Gastrocnemius medialis (tissue), 4 donors: ENCODE results near the gene MDH1. TPM values are rescaled to one million over a fixed set of nuclear protein-coding genes. Genes with fewer than 3 reads are reported as not detected.
A peak's percentile ranks its signal among the peaks of the same experiment; 100 is the strongest.

Experiments
- ATAC-seq, 2 donors: fragments of 150-250 bp; one replicate each; pipeline ENCODE4 v1.9.1; 2016
- DNase-seq, 2 donors: peaks; one replicate each; pipeline ENCODE4 v3.0.0-alpha.2; 2019
- H3K27ac ChIP-seq, 4 donors: fragments of 200-600 bp; sonication (generic); 1 replicate in 1 of 4; 2 replicates in 3 of 4; pipeline ENCODE4 v1.5.1; 2016 to 2018; ENCODE audit warnings: mild to moderate bottlenecking in 2 of 4, moderate library complexity in 1 of 4
- H3K27me3 ChIP-seq, 3 donors: fragments of 200-600 bp; sonication (generic) in 2 of 3; 1 replicate in 1 of 3; 2 replicates in 2 of 3; pipeline versions ENCODE4 v1.5.1 to v1.6.0; 2016 to 2019; ENCODE audit warnings: mild to moderate bottlenecking in 1 of 3, moderate library complexity in 1 of 3
- H3K36me3 ChIP-seq, 2 donors: fragments of 200-600 bp; sonication (generic) in 1 of 2; one replicate each; pipeline ENCODE4 v1.5.1; 2017 to 2018
- H3K4me1 ChIP-seq, 2 donors: fragments of 200-600 bp; sonication (generic) in 1 of 2; one replicate each; pipeline ENCODE4 v1.5.1; 2016 to 2017; ENCODE audit warnings: mild to moderate bottlenecking in 2 of 2
- H3K4me3 ChIP-seq, 4 donors: fragments of 200-600 bp; sonication (generic) in 3 of 4; 1 replicate in 1 of 4; 2 replicates in 3 of 4; pipeline ENCODE4 v1.5.1; 2016 to 2019; ENCODE audit warnings: mild to moderate bottlenecking in 2 of 4
- H3K9me3 ChIP-seq, 3 donors: fragments of 200-600 bp; sonication (generic) in 2 of 3; 1 replicate in 1 of 3; 2 replicates in 2 of 3; pipeline ENCODE4 v1.5.1; 2016 to 2019
- POLR2A ChIP-seq, 2 donors: fragments of 450-650 bp; IDR thresholded peaks; one replicate each; pipeline ENCODE4 v1.6.1; 2017; ENCODE audit warnings: antibody characterized with exemption in 2 of 2, mild to moderate bottlenecking in 2 of 2, moderate library complexity in 2 of 2
- in situ Hi-C, 4 donors: fragments of 200-750 bp; cut with MboI; loops; one replicate each; pipeline versions ENCODE4 v1.15.0 to v1.8.0; 2017; ENCODE audit warnings: low sequenced_read_pairs in 4 of 4
- intact Hi-C: fragments of 100-400 bp; cut with DNase I; formaldehyde crosslinking; loops from one replicate; pipeline ENCODE4 v1.15.1; 2023; ENCODE audit warnings: low total_unique reads
- total RNA-seq, 4 donors: library from RNA; depleted of rRNA; stranded (reverse); fragments of >200 nt; gene quantifications; one replicate each; pipeline versions ENCODE4 v1.1.0 to v1.2.3, GENCODE V29; 2016
- TF ChIP-seq, protein P1 (sequence below), 5 experiments: fragments of 450-650 bp in 3 of 5; fragments of 200-600 bp in 2 of 5; sonication (generic) in 2 of 5; IDR thresholded peaks in 4 of 5; conservative IDR thresholded peaks in 1 of 5; 1 replicate in 4 of 5; 2 replicates in 1 of 5; pipeline ENCODE4 v1.5.1; 2016 to 2019; ENCODE audit warnings: antibody characterized with exemption in 5 of 5, mild to moderate bottlenecking in 3 of 5, moderate library complexity in 3 of 5

Gene MDH1
- total RNA-seq, 4 donors from 2014 or later: 133 to 241 (median 194) TPM

DNA sequence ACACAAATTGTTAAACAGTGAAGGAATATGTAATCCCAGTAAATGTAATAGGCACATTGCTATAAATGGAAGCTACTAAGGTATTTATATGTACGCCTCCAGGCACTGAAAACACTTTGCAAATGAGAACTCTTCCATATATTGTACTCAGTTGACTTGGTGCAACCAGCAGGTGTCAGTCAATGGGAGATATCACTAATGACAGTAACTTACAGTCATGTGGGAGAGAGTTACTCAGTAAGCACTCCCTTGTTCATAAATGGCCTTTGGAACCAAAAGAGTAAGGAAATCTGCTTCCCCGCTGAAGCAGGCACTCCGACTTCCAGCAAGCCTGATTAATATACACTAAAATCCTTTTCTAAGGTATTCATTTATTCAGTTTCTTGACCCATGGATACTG is 5.9 kb downstream of the MDH1 start:
- H3K36me3 ChIP-seq: peaks cover 0 to 22% of the 10 kb centered on the region in 2 donors
- in situ Hi-C loops: loop anchor here in 1 of 4 donors (25.0 kb wide), 1 partner anchor 293 kb away; no protein-coding TSS in a partner anchor
- DNase-seq (no peak), ATAC-seq (no peak)
- H3K9me3 ChIP-seq: no peaks in the 10 kb centered on the region
- intact Hi-C loops: loop anchor here (1.0 to 10.0 kb wide), 3 partner anchors 295 to 1158 kb away; partner anchors contain the start of gene VPS54
- peak overlapping the region; percentile 86 to 92 (median 90) for H3K27ac ChIP-seq
- peaks cover 61 to 67% of the 10 kb centered on the region in 2 donors for H3K4me1 ChIP-seq
- H3K4me3 ChIP-seq: no peak overlapping the region
- TF ChIP-seq POLR2A (IDR thresholded peaks at IDR 0.05): no peak
- TF ChIP-seq, protein P1, sequence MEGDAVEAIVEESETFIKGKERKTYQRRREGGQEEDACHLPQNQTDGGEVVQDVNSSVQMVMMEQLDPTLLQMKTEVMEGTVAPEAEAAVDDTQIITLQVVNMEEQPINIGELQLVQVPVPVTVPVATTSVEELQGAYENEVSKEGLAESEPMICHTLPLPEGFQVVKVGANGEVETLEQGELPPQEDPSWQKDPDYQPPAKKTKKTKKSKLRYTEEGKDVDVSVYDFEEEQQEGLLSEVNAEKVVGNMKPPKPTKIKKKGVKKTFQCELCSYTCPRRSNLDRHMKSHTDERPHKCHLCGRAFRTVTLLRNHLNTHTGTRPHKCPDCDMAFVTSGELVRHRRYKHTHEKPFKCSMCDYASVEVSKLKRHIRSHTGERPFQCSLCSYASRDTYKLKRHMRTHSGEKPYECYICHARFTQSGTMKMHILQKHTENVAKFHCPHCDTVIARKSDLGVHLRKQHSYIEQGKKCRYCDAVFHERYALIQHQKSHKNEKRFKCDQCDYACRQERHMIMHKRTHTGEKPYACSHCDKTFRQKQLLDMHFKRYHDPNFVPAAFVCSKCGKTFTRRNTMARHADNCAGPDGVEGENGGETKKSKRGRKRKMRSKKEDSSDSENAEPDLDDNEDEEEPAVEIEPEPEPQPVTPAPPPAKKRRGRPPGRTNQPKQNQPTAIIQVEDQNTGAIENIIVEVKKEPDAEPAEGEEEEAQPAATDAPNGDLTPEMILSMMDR (IDR thresholded peaks at IDR 0.05 in 4 of 5, conservative IDR thresholded peaks at IDR 0.05 in 1 of 5): no peak
- no peaks in the 10 kb centered on the region for H3K27me3 ChIP-seq

DNA sequence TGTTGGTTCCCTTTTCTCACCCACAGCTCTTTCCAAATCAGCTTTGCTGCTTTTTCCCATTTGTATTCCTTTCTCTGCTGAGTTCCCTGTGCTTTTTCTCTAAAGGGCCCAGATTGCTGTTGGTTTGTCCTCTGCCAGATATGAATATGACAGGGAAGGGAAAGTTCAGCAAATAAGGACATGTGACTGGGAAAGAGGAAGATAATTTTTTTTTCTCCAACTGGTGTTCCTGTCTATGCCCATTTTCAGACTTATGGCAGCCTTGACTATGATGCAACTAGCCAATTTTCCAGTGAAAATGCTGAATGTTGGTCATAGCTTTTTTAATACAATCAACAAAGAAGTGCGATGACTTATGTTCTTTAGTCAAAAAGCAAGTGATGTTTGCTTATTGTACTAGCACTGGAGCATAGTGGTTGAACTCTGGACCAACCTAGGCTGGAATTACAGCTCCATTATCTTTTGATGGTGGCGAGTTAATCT is 7.7 kb downstream of the MDH1 start:
- Histone ChIP-seq H3K9me3 (no peaks in the 10 kb centered on the region), H3K4me3 (no peak overlapping the region), H3K27me3 (no peaks in the 10 kb centered on the region), H3K27ac (peak overlapping the region in 2 of 4 donors; percentile 26 to 33), H3K36me3 (peaks cover 0 to 29% of the 10 kb centered on the region in 2 donors), H3K4me1 (peaks cover 43 to 49% of the 10 kb centered on the region in 2 donors)
- ATAC-seq (no peak), DNase-seq (no peak)
- in situ Hi-C loops: loop anchor here in 1 of 4 donors (25.0 kb wide), 1 partner anchor 291 kb away; no protein-coding TSS in a partner anchor
- TF ChIP-seq, protein P1 (IDR thresholded peaks at IDR 0.05 in 4 of 5, conservative IDR thresholded peaks at IDR 0.05 in 1 of 5): no peak
- TF ChIP-seq POLR2A (IDR thresholded peaks at IDR 0.05): no peak
- intact Hi-C loops: loop anchor here (10.0 kb wide), 1 partner anchor 418 kb away; the partner anchor contains the start of gene VPS54

DNA sequence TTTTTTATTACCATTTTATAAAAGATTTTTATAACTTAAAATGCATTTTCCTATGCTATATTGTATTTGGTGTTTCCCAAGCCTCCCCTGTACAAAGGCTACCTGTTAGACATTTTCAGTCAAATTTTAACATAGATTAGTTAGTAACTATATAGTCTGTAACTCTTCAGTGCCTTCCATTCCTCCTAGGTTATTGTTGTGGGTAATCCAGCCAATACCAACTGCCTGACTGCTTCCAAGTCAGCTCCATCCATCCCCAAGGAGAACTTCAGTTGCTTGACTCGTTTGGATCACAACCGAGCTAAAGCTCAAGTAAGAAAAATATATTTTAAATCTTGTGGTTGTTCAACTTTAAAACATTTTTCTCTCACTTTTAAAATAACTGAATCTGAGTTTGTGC is 10.2 kb downstream of the MDH1 start:
- no peak overlapping the region for H3K4me3 ChIP-seq
- peak overlapping the region in 2 of 4 donors; percentile 0 to 15 for H3K27ac ChIP-seq
- H3K36me3 ChIP-seq: peaks cover 0 to 49% of the 10 kb centered on the region in 2 donors
- H3K27me3 ChIP-seq: no peaks in the 10 kb centered on the region
- ATAC-seq: no peak
- in situ Hi-C loops: loop anchor here in 1 of 4 donors (25.0 kb wide), 1 partner anchor 288 kb away; no protein-coding TSS in a partner anchor
- intact Hi-C loops: loop anchor here (10.0 kb wide), 1 partner anchor 416 kb away; the partner anchor contains the start of gene VPS54
- no peak for DNase-seq
- no peaks in the 10 kb centered on the region for H3K9me3 ChIP-seq
- no peak for TF ChIP-seq POLR2A (IDR thresholded peaks at IDR 0.05)
- TF ChIP-seq, protein P1 (IDR thresholded peaks at IDR 0.05 in 4 of 5, conservative IDR thresholded peaks at IDR 0.05 in 1 of 5): no peak
- H3K4me1 ChIP-seq: peaks cover 18 to 25% of the 10 kb centered on the region in 2 donors

DNA sequence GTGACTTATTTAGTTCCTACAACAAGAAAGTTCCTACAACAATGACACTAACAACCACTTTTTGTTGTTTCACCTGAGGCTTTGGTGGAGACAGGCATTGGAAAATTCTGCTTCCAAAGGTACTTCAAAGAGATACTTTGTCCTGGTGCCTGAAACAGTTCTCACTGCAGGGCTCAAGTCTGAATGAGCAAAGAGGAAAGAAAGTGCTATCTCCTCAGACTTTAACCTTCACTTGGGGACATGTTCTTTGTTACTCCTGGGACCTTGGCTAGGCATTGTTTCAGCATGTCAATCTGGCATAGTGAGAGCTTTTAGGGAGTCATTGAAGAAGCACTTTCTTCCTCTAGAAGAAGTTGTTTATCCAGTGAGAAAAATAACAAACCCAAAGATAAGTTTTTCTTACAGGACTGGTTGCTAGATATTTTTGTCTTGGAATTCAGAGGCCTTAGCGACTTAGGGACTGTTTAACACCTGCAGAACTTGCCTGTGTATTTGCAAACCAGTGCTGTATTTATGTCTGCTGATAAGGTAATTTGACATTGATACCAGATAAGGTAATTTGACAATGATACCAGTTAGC is 12.2 kb downstream of the MDH1 start:
- TF ChIP-seq, protein P1 (IDR thresholded peaks at IDR 0.05 in 4 of 5, conservative IDR thresholded peaks at IDR 0.05 in 1 of 5): no peak
- TF ChIP-seq POLR2A (IDR thresholded peaks at IDR 0.05): no peak
- no peak overlapping the region for H3K4me3 ChIP-seq
- ATAC-seq: no peak

More for the DNA sequence above, 12.2 kb downstream of the MDH1 start:
- intact Hi-C loops: no loop called here
- Histone ChIP-seq H3K4me1 (peaks cover 0 to 8% of the 10 kb centered on the region in 2 donors), H3K9me3 (no peaks in the 10 kb centered on the region), H3K36me3 (peaks cover under 1 to 64% of the 10 kb centered on the region in 2 donors), H3K27me3 (no peaks in the 10 kb centered on the region), H3K27ac (peak overlapping the region in 3 of 4 donors; percentile 4 to 34 (median 6))
- no peak for DNase-seq
- in situ Hi-C loops: no loop called here
